Muscle of leg (tissue), 11 donors: Measurements from ENCODE around the gene PTMA. TPM values are rescaled to one million over a fixed set of nuclear protein-coding genes. Genes with fewer than 3 reads are reported as not detected.
"Not testable (repeated sequence)": the region's sequence is repeated elsewhere in the genome, so short reads cannot be mapped to it uniquely, and the experiment has no call there.

Source experiments
- DNase-seq: peaks from one replicate; pipeline ENCODE4 v3.0.0; 2013
- H3K27ac ChIP-seq: one replicate; pipeline ENCODE4 v1.5.1; 2013; ENCODE audit warnings: mild to moderate bottlenecking, low read length, control low read depth
- H3K27me3 ChIP-seq: one replicate; pipeline ENCODE4 v1.6.1; 2013; ENCODE audit warnings: low read length; ENCODE audit not compliant: control insufficient read depth, insufficient read depth
- H3K36me3 ChIP-seq: one replicate; pipeline ENCODE4 v1.6.1; 2013; ENCODE audit warnings: low read length; ENCODE audit not compliant: control insufficient read depth, insufficient read depth
- H3K4me1 ChIP-seq: one replicate; pipeline ENCODE4 v1.6.1; 2013; ENCODE audit warnings: low read length; ENCODE audit not compliant: control insufficient read depth, insufficient read depth
- H3K4me3 ChIP-seq: one replicate; pipeline ENCODE4 v1.5.1; 2013; ENCODE audit warnings: low read length, control low read depth
- H3K9me3 ChIP-seq: replicated peaks from 2 replicates; pipeline ENCODE4 v1.6.1; 2013; ENCODE audit warnings: low read depth, low read length; ENCODE audit not compliant: control insufficient read depth
- WGBS: methylation state at CpG from one replicate; pipeline ENCODE4 v1.1.5; 2013; ENCODE audit warnings: missing lambda C conversion rate; ENCODE audit not compliant: insufficient coverage; 5-methylcytosine and 5-hydroxymethylcytosine counted together
- polyA plus RNA-seq, 8 donors: library from polyadenylated mRNA; unstranded; fragments of 120-200 nt; gene quantifications; one replicate each; pipeline versions ENCODE4 v1.2.1 to v1.2.3, GENCODE V29; 2013; ENCODE audit warnings: inconsistent platforms in 1 of 8, low replicate concordance in 1 of 8; ENCODE audit not compliant: insufficient read length in 8 of 8, insufficient read depth in 1 of 8
- total RNA-seq: library from RNA; stranded (reverse); fragments of 120-200 nt; gene quantifications from one replicate; pipeline ENCODE4 v1.2.4, GENCODE V29; 2013

Gene PTMA
- total and polyA plus RNA-seq, 9 donors, result 598 to 939 (median 718) TPM

DNA sequence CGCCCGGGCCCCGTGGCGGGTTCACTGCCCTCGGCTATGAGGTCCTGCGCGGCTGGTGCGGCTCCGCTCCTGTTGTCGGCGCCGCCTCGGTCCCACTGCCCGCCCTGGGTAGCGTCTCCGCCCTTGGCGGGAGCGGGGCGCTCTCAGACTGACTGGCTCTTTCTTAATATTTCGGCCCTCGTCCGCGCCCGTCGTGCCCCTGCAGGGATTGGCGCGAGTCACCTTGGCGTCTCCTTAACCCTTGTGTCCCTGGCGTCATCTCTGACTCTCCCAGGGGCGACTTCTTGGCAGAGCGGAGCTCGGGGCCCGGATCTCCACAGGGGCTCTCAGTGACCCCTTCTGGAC is 1.3 kb downstream of the PTMA start:
- WGBS, result under 1% methylated on average over 33 of the region's 33 CpGs
- H3K4me1 ChIP-seq, result peaks cover 43% of the 10 kb centered on the region
- peak; percentile 63 for DNase-seq

GRCh38 chr2:231709981-231710798 is 1.9 kb downstream of the PTMA start:
- Histone ChIP-seq H3K4me3 (peak overlapping the region; percentile 85), H3K4me1 (peaks cover 43% of the 10 kb centered on the region), H3K27me3 (no peaks in the 10 kb centered on the region), H3K36me3 (peaks cover 28% of the 10 kb centered on the region), H3K27ac (peak overlapping the region; percentile 94), H3K9me3 (no peaks in the 10 kb centered on the region)
- WGBS, result under 1% methylated on average over 104 of the region's 105 CpGs
- DNase-seq, result peak; percentile 93

More for the DNA sequence above, 1.3 kb downstream of the PTMA start:
- no peaks in the 10 kb centered on the region for H3K27me3 ChIP-seq
- no peaks in the 10 kb centered on the region for H3K9me3 ChIP-seq
- peak overlapping the region; percentile 52 for H3K4me3 ChIP-seq
- H3K36me3 ChIP-seq, result peaks cover 28% of the 10 kb centered on the region
- H3K27ac ChIP-seq, result peak overlapping the region; percentile 94

- no peaks in the 10 kb centered on the region for H3K27me3 ChIP-seq
- H3K4me3 ChIP-seq, result peak overlapping the region; percentile 85
- peak overlapping the region; percentile 91 for H3K27ac ChIP-seq
- no peaks in the 10 kb centered on the region for H3K9me3 ChIP-seq
- peaks cover 45% of the 10 kb centered on the region for H3K4me1 ChIP-seq
- peak; percentile 68 for DNase-seq
- H3K36me3 ChIP-seq, result peaks cover 28% of the 10 kb centered on the region
- WGBS, result under 1% methylated on average over 32 of the region's 43 CpGs
These were observed 2.7 kb downstream of the PTMA start for GRCh38 chr2:231710799-231711676.

GRCh38 chr2:231711677-231712450 is 3.5 kb downstream of the PTMA start:
- H3K4me3 ChIP-seq, result peak overlapping the region; percentile 85
- H3K27ac ChIP-seq, result peak overlapping the region; percentile 91
- no peak for DNase-seq
- peaks cover 28% of the 10 kb centered on the region for H3K36me3 ChIP-seq
- no peaks in the 10 kb centered on the region for H3K27me3 ChIP-seq
- H3K9me3 ChIP-seq, result no peaks in the 10 kb centered on the region
- H3K4me1 ChIP-seq, result peaks cover 50% of the 10 kb centered on the region
- WGBS, result 23% methylated on average over 5 of the region's 9 CpGs

- not testable (repeated sequence) for H3K4me3 ChIP-seq, DNase-seq, H3K27me3 ChIP-seq, H3K9me3 ChIP-seq
- Histone ChIP-seq H3K27ac (peak overlapping the region; percentile 15), H3K4me1 (peaks cover 51% of the 10 kb centered on the region), H3K36me3 (peaks cover 28% of the 10 kb centered on the region)
- 76% methylated on average over 3 of the region's 18 CpGs for WGBS
These were observed 4.2 kb downstream of the PTMA start for GRCh38 chr2:231712451-231713021.

GRCh38 chr2:231713406-231713729 is 5.0 kb downstream of the PTMA start:
- Histone ChIP-seq H3K4me1 (peaks cover 55% of the 10 kb centered on the region), H3K36me3 (peaks cover 28% of the 10 kb centered on the region), H3K27ac (peak overlapping the region; percentile 54)
- not testable (repeated sequence) for H3K4me3 ChIP-seq, H3K9me3 ChIP-seq, H3K27me3 ChIP-seq, DNase-seq

- DNase-seq, result peak; percentile 81
- Histone ChIP-seq H3K9me3 (no peaks in the 10 kb centered on the region), H3K4me3 (no peak overlapping the region), H3K36me3 (peaks cover 28% of the 10 kb centered on the region), H3K27me3 (no peaks in the 10 kb centered on the region), H3K27ac (peak overlapping the region; percentile 54), H3K4me1 (peaks cover 55% of the 10 kb centered on the region)
- 13% methylated on average over 10 of the region's 15 CpGs for WGBS
These were observed 5.7 kb downstream of the PTMA start for GRCh38 chr2:231713730-231714638.

GRCh38 chr2:231714639-231715498 is 6.5 kb downstream of the PTMA start:
- Histone ChIP-seq H3K4me1 (peaks cover 55% of the 10 kb centered on the region), H3K27ac (no peak overlapping the region)

More at GRCh38 chr2:231714639-231715498, 6.5 kb downstream of the PTMA start:
- no peaks in the 10 kb centered on the region for H3K27me3 ChIP-seq
- WGBS, result 48% methylated on average over 16 of the region's 17 CpGs
- DNase-seq, result peak; percentile 75
- H3K4me3 ChIP-seq, result no peak overlapping the region
- peaks cover 28% of the 10 kb centered on the region for H3K36me3 ChIP-seq
- no peaks in the 10 kb centered on the region for H3K9me3 ChIP-seq
